SH-SY5Y (cell line): ENCODE results near the gene TAOK3.

ENCODE experiments used
- GATA2 ChIP-seq: IDR thresholded peaks from 2 replicates; pipeline ENCODE4 v1.6.1; 2011; ENCODE audit warnings: mild to moderate bottlenecking, low read depth, low read length
- GATA3 ChIP-seq: IDR thresholded peaks from 2 replicates; pipeline ENCODE4 v1.6.1; 2011; ENCODE audit warnings: low read depth, mild to moderate bottlenecking, low read length, moderate library complexity

TAOK3 gene

DNA sequence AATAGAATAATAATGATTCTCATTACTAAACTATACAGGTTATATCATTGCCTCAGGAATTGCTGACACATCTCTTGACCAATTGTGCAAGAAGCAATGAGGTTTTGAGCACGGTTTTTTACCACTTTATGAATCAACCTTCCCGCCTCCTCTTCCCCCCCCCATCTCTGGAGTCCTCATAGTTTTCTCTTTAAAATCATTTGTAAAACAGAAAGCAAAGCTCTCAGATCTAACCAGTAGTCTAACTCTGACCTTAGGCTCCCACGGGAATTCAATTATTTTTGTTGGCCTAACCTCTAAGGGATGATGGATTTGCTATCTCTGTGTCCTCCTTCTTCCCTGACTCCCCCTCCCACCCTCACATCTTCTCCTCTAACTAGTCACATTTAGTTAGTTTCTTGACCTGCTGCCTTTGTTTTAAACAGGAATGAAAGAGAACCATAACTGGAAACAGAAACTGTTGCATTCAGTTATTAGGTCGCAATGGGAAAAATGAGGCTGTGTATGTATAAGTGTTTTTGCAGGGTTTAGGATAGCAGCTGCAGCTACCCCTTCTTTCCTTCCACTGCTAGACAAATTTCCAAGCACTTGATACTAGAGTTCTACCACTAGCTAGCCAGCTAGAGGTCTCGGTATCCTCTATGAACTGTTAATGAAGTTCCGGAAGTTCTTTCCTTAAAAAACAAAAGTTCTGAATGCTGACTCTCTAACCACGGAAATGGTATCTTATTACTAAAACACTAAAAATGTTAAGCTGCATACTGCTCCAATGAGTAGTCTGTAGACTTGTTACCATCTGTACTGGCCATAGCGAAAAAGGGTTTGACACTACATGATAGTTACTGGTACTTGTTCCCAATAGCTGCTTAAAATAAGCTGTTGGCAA lies 65.4 kb downstream of the TAOK3 start:
- no peak for TF ChIP-seq GATA3
- TF ChIP-seq GATA2: no peak

DNA sequence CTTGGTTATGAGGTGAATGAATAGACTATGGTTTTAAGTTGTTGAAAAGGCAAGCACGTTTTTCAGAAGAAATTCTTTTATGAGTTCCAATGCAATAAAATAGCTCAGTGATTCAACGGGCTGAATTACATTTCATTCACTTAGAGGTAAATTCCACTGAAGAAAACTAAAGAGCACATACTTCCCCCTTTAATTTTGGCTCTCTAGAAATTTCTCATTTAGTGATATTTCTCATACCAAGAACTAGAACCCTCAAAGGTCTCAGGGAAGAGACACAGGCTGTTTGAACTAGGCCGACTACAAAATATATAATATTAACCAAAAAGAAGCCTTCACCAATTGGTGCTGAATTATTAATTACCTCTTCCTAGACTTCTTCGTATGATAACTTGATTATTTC lies 68.6 kb downstream of the TAOK3 start:
- TF ChIP-seq GATA2: no peak

DNA sequence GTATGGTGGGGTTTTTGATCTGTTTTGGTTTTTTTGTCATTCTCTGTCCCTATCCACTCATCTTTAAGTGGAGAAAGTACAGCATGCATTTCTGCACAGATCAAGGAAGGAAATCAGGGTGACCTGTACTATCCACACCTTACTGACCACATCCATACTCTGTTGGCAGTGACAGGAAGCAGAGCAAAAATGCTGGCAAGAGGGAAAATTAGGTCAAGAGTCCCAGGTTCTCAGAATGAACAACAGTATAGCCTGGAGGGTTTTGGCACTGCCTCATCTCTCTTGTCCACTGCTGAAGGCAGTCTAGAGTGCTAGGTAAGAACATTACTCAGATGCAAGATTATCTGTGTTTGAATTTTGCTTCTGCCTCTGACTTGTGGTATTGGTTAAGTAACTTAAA lies 70.7 kb downstream of the TAOK3 start:
- no peak for TF ChIP-seq GATA2

DNA sequence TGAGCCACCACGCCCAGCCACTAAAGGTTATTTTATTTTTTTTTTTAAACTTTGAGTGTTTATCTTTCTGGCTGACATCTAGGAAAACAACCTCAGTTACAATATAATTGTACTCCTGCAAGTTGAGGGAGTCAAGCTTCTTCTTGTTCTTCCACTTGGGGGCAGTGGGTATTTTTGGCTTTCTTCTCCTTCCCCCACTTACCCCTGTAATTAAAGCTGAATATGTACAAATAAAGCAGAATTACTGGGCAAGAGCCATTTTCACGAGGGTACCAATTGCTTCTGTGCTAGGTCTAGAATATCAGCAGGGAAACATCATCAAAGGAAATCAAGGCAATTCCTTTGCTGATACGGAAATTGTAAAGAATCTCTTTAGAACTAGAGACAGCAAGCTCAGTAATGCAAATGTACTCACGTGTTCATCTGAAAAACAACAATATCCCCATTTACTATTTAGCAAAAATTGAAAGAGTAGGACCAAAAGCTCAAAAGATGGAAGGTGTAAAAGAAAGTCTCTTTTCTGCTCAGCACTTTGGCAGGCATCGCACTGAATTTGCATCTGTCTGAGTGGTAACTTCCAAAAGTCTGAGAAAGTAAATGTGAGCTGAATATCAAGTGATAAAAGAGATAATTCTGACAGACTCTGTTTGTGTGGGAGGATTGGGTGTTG lies 72.8 kb downstream of the TAOK3 start:
- TF ChIP-seq GATA2 (no peak), GATA3 (no peak)

DNA sequence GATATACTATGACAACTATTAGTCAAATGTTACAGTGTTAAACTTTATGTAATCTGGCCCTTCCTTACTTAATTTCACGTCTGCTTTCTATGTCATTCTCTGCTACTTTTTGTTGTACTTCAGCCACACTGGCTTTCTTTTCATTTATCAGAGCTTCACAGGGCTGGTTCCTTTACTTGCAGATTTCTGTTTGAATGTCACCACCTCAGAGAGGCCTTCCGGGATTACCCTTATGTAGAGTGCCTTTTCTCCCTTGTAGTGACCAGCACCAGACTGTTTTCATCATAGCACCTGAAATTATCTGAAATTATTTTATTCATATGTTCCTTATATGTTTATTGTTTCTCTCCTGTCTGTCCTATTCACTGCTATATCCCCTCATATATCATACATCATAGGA lies 75.4 kb downstream of the TAOK3 start:
- no peak for TF ChIP-seq GATA2
- no peak for TF ChIP-seq GATA3

DNA sequence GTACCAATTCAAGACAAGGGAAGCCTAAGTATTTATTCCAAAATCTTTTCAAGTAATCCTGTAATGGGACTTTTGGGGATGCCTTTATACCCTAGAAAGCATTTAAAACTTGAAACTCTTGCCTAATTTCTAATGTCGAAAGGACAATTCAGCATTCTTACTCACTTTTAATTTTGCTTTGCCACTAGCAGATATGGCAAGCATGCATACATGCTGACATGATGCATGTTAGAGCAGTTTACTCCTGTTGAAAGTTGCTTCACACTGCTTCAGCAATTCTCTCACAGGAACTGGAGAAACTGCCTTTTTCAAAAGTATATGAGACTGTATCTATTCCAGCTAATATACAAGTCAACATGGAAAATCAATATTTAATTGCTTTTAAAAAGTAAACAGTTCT lies 79.9 kb downstream of the TAOK3 start:
- no peak for TF ChIP-seq GATA2
- no peak for TF ChIP-seq GATA3

DNA sequence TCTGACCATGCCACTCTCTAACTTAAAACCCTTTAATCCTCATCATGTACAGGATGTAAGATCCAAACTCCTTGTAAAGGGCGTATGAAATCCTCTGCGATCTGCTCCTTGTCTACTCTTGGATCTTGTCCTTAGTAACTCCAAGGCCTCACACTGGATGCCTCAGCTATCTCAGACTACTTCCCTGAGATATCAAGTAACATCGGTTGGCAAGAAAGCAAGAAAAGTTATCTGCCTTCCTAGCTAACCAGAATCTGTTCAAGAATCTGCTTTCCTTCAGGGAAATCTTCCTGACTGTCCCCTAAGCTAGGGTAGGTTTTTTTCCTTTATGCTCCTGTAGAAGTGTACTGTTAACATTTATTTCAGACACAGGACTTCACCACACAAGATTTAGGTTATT lies 82.6 kb downstream of the TAOK3 start:
- TF ChIP-seq GATA3: no peak
- TF ChIP-seq GATA2: no peak

DNA sequence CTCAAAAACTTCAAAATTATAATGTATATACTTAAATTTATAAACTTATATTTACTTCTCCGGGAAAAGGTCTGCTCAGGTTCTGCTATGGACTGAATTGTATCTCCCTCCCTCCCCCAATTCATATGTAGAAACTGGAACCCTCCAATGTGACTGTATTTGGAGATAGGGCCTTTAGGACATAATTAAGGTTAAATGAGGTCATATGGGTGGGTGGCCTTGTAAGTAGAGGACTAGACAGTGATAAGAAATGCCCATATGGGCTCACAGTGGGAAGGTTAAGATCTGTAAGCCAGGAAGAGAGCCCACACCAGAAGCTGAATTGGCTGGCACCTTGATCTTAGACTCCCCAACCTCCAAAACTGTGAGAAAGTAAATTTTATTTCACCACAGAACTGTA lies 84.5 kb downstream of the TAOK3 start:
- no peak for TF ChIP-seq GATA2
- TF ChIP-seq GATA3: no peak

DNA sequence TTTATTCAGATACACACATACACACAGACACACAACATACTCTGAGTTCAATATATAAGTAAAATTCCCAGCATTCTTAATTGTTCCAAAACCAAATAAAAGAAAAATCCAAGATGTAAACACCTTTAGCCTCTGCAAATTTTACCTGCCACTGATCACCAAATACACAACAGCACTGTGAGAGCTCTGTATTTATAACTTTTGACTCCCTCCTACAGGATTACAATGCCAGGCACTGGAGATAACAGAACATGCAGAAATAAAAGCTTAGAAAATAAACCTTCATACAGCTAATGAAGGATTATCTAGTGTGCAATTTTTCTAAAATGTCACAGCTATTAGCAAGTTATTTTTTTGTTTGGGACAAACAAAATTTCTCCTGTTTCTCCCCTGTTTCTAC lies 85.0 kb downstream of the TAOK3 start:
- TF ChIP-seq GATA2 (no peak), GATA3 (no peak)

DNA sequence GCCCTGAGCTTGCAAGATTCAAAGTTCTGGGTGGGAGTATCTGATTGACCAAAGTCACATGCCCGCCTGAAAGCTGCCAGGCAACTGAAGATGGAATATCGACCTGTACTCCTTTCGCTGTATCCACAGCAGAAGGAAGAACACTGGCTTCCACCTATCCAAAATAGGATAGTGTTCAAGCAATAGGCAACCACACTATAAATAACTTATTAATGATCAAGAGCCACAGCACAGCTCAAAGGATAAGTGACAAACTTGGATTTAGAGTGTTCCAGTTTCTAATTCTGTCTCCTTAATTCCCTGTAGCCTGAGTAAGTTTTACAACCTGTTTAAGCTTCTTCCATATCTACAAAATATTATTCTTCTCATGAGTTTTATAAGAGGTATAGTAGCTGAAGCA lies 89.9 kb downstream of the TAOK3 start:
- TF ChIP-seq GATA3 (no peak), GATA2 (no peak)

DNA sequence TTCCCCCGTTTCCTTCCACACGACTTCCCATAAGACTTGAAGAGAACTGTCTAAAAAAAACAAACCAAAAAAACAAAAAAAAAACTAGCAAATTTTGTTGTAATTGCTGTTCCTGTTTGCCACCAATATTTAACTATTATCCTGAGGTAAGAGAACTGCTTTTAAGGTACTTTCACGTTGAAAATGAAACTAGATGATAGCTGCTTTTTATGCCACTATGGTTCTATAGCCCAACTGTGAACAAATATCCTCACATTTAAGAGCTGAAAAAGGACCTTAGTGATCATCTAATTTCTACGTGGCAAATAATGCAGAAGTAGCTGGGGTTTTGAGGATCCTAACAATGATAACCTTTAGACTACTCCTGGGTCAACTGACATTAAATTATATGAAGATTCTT lies 98.6 kb downstream of the TAOK3 start:
- TF ChIP-seq GATA3: no peak
- no peak for TF ChIP-seq GATA2

DNA sequence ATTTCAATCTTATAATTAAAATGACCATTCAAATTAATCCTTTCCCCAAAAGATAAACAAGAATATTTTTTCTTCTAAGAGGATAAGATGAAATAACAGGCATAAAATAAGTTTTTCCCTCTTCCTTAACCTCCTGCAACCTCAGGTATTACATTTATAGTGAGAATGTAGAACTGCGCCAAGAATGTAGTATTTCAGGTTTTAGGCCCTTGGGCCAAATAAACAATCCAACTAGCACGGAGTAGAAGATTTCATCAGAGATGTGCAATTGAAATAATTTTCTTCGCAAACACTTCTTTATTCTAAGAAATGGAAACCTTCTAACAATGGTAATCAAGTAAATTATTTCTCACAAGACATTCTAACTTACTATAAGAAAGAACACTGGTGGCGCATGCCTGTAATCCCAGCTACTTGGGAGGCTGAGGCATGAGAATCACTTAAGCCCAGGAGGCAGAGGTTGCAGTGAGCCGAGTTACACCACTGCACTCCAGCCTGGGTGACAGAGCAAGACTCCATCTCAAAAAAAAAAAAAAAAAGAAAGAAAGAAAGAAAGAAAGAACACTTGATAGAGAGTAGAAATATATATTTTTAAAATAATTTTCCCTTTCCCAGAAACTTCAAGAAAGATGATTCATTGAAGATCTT lies 100.8 kb downstream of the TAOK3 start:
- TF ChIP-seq GATA3 (no peak), GATA2 (no peak)

DNA sequence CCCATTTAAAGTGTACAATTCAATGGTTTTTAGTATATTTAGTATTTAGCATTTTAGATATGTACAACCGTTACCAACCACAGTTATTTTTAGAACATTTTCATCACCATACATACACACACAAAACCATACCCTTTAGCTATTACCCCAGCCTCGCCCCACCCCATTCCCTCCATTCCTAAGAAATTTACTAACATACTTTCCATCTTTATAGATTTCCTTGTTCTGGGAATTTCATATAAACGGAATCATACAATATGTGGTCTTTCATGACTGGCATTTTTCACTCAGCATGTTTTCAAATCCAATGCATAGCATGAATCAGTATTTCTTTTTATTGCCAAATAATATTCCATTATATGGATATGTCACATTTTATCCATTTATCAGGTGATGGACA lies 101.5 kb downstream of the TAOK3 start:
- TF ChIP-seq GATA2 (no peak), GATA3 (no peak)

DNA sequence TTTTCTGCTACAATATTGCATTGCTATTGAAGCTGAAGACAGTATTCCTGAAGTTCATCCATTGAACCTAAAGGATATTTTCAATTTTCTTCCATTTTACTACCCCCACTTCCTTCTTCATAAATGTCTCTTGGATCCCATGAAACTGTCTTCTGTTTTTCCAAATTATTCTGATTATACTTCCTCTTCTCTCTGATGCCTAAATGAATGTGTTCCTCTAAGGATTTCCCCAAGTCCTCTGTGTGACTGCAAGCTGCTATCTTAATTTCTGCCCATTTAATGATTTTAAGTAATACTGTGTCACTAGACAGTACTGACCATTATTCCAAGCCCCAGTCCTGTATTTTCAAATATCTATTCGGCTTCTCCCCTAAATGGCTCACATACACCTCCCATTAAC lies 102.9 kb downstream of the TAOK3 start:
- TF ChIP-seq GATA2 (no peak), GATA3 (no peak)

DNA sequence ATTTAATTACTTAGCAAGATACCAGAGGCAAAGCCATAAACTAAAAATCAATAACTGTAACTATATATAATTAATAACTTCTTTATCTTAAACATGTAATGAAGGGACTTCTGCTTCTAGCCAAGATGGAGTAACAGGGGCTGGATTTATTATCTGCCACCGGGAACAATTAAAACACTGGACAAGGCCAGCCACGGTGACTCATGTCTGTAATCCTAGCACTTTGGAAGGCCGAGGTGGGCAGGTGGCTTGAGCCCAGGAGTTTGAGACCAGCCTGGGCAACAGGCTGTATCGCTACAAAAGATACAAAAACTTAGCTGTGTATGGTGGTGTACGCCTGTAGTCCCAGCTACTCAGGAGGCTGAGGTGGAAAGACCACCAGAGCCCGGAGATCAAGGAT lies 113.6 kb downstream of the TAOK3 start:
- TF ChIP-seq GATA2 (no peak), GATA3 (no peak)

DNA sequence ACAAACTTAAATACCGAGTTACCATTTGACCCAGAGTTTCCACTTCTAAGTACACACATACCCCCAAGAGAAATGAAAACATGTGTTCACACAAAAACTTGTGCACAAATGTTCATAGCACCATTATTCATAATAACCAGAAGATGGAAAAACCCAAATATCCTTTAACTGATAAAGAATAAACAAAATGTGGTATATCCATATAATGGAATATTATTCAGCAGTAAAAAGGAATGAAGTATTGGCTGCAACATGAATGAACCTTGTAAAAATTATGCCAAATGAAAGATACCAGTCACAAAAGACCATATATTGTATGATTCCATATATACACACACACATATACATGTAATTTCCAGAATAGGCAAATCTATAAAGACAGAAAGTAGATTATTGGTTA lies 116.4 kb downstream of the TAOK3 start:
- TF ChIP-seq GATA3 (no peak), GATA2 (no peak)
